ENCODE results near the gene CLDN18. TPM values are rescaled to one million over a fixed set of nuclear protein-coding genes. Genes with fewer than 3 reads are reported as not detected.

Gene CLDN18
- total and polyA plus RNA-seq, 9 of the 15 experiments (the other 6 are each of a cell fraction or from before 2014, with no cell fraction given): 0.11 TPM; not detected in 8

GRCh38 chr3:138046085-138046484 is 36.1 kb downstream of the CLDN18 start:
- Histone ChIP-seq H3K9me1 (ENCODE audit: control insufficient read depth, insufficient read depth, low read length) (no peaks in the 10 kb centered on the region), H3K79me2 (ENCODE audit: control insufficient read depth, insufficient read depth, low read length) (no peaks in the 10 kb centered on the region), H3K9ac (ENCODE audit: insufficient read depth in 1 of 2, low read depth in 2 of 2, low read length in 2 of 2) (no peak overlapping the region), H3K36me3 (ENCODE audit: control insufficient read depth, insufficient read depth, low read length) (no peaks in the 10 kb centered on the region), H3K4me2 (ENCODE audit: insufficient read depth, low read length) (no peak overlapping the region), H3K4me1 (replicated peaks in 1 of 2; ENCODE audit: control insufficient read depth in 2 of 2, insufficient read depth in 2 of 2, low read length in 2 of 2) (no peaks in the 10 kb centered on the region), H3K4me3 (no peak overlapping the region), H3K9me3 (replicated peaks; ENCODE audit: control insufficient read depth, insufficient read depth, low read depth, low read length) (no peaks in the 10 kb centered on the region), H3K27ac (ENCODE audit: extremely low read depth, low read depth, low read length) (no peak overlapping the region), H2AFZ (ENCODE audit: low read depth, low read length) (no peak overlapping the region), H3K27me3 (ENCODE audit: control insufficient read depth in 2 of 2, insufficient read depth in 2 of 2, low read length in 2 of 2) (no peaks in the 10 kb centered on the region), H4K20me1 (replicated peaks; ENCODE audit: control insufficient read depth, insufficient read depth, low read length) (no peaks in the 10 kb centered on the region)
- DNase-seq (ENCODE audit: extremely low read depth in 1 of 4, low spot score in 3 of 4): no peak
- 0% methylated on average over 3 of the region's 3 CpGs for WGBS (ENCODE audit: insufficient coverage, low coverage, missing lambda C conversion rate)
- intact Hi-C loops (cut with micrococcal nuclease) (no loop called here), in situ Hi-C loops (cut with MboI) (no loop called here)
- FAIRE-seq: no peak
- no peak for TF ChIP-seq ZNF766 (CRISPR knock-in tag; conservative IDR thresholded peaks at IDR 0.05)
- no peak for TF ChIP-seq ELF4 (CRISPR knock-in tag; IDR thresholded peaks at IDR 0.05)
- no peak for TF ChIP-seq POLR2H (tag; IDR thresholded peaks at IDR 0.05; ENCODE audit: low read depth)
- TF ChIP-seq ZNF197 (CRISPR knock-in tag; IDR thresholded peaks at IDR 0.05; ENCODE audit: low read depth): no peak
- TF ChIP-seq ZNF551 (CRISPR knock-in tag; IDR thresholded peaks at IDR 0.05): no peak
- TF ChIP-seq TAF15 (IDR thresholded peaks at IDR 0.05; ENCODE audit: low read depth, low read length): no peak
- TF ChIP-seq, protein P1, sequence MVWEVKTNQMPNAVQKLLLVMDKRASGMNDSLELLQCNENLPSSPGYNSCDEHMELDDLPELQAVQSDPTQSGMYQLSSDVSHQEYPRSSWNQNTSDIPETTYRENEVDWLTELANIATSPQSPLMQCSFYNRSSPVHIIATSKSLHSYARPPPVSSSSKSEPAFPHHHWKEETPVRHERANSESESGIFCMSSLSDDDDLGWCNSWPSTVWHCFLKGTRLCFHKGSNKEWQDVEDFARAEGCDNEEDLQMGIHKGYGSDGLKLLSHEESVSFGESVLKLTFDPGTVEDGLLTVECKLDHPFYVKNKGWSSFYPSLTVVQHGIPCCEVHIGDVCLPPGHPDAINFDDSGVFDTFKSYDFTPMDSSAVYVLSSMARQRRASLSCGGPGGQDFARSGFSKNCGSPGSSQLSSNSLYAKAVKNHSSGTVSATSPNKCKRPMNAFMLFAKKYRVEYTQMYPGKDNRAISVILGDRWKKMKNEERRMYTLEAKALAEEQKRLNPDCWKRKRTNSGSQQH (CRISPR knock-in tag; IDR thresholded peaks at IDR 0.05): no peak
- TF ChIP-seq ZNF282 (CRISPR knock-in tag; IDR thresholded peaks at IDR 0.05): no peak
- CTCF ChIA-PET (ENCODE audit: low intra/inter-chr PET ratio): no interaction called here
- BruUV-seq (replicated peaks): no TSS peak
- no peak for ATAC-seq
- POLR2A ChIA-PET: no interaction called here
